ENCODE data around the gene ANKRD37. TPM values are rescaled to one million over a fixed set of nuclear protein-coding genes. Genes with fewer than 3 reads are reported as not detected.
"Not testable (repeated sequence)": the region's sequence is repeated elsewhere in the genome, so short reads cannot be mapped to it uniquely, and the experiment has no call there.

ANKRD37 gene
- total and polyA plus RNA-seq, 4 donors: 1.2 to 7.9 (median 3.4) TPM

DNA sequence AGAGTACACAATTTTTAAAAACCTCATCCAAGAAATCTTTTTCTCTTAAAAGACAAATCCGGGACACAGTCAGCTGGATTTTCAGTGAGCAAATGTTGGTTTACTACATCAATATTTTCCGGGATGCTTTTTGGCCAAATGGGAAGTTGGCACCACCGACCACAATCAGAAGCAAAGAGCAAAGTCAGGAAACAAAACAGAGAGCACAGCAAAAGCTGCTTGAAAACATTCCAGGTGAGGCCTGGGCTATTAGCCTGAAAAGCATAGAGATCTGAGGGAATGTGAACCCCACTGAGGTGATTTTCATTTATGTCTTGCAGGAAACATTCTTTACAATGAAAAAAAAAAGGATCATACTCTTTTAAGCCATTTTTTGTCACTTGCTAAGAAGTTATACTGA lies 34.8 kb upstream of the ANKRD37 start:
- TF ChIP-seq FOXA1 (IDR thresholded peaks at IDR 0.05): no peak
- no peak for TF ChIP-seq GABPA (IDR thresholded peaks at IDR 0.05 in 1 of 2, conservative IDR thresholded peaks at IDR 0.05 in 1 of 2)
- no peak for TF ChIP-seq SP1 (IDR thresholded peaks at IDR 0.05)
- no peak for TF ChIP-seq NR2F2 (IDR thresholded peaks at IDR 0.05)
- no peak for TF ChIP-seq HNF4G (IDR thresholded peaks at IDR 0.05)
- TF ChIP-seq YY1 (IDR thresholded peaks at IDR 0.05): no peak
- TF ChIP-seq FOXA2 (IDR thresholded peaks at IDR 0.05): no peak
- TF ChIP-seq MAX (IDR thresholded peaks at IDR 0.05): peak; percentile 67
- TF ChIP-seq JUND (IDR thresholded peaks at IDR 0.05): no peak
- TF ChIP-seq, protein P1, sequence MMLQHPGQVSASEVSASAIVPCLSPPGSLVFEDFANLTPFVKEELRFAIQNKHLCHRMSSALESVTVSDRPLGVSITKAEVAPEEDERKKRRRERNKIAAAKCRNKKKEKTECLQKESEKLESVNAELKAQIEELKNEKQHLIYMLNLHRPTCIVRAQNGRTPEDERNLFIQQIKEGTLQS (IDR thresholded peaks at IDR 0.05): no peak
- no peak for TF ChIP-seq ZBTB33 (IDR thresholded peaks at IDR 0.05)
- no peak for TF ChIP-seq TAF1 (conservative IDR thresholded peaks at IDR 0.05)
- TF ChIP-seq, protein P2, sequence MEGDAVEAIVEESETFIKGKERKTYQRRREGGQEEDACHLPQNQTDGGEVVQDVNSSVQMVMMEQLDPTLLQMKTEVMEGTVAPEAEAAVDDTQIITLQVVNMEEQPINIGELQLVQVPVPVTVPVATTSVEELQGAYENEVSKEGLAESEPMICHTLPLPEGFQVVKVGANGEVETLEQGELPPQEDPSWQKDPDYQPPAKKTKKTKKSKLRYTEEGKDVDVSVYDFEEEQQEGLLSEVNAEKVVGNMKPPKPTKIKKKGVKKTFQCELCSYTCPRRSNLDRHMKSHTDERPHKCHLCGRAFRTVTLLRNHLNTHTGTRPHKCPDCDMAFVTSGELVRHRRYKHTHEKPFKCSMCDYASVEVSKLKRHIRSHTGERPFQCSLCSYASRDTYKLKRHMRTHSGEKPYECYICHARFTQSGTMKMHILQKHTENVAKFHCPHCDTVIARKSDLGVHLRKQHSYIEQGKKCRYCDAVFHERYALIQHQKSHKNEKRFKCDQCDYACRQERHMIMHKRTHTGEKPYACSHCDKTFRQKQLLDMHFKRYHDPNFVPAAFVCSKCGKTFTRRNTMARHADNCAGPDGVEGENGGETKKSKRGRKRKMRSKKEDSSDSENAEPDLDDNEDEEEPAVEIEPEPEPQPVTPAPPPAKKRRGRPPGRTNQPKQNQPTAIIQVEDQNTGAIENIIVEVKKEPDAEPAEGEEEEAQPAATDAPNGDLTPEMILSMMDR (IDR thresholded peaks at IDR 0.05; ENCODE audit: low read depth, low read length, missing input control): no peak
- TF ChIP-seq EGR1 (IDR thresholded peaks at IDR 0.05; ENCODE audit: low read depth in 2 of 2): peak in 1 of 2 donors; percentile 60
- peak in 1 of 2 donors; percentile 24 for TF ChIP-seq RAD21 (IDR thresholded peaks at IDR 0.05)
- TF ChIP-seq RXRA (IDR thresholded peaks at IDR 0.05): peak in 1 of 2 donors; percentile 24
- TF ChIP-seq, protein P3, sequence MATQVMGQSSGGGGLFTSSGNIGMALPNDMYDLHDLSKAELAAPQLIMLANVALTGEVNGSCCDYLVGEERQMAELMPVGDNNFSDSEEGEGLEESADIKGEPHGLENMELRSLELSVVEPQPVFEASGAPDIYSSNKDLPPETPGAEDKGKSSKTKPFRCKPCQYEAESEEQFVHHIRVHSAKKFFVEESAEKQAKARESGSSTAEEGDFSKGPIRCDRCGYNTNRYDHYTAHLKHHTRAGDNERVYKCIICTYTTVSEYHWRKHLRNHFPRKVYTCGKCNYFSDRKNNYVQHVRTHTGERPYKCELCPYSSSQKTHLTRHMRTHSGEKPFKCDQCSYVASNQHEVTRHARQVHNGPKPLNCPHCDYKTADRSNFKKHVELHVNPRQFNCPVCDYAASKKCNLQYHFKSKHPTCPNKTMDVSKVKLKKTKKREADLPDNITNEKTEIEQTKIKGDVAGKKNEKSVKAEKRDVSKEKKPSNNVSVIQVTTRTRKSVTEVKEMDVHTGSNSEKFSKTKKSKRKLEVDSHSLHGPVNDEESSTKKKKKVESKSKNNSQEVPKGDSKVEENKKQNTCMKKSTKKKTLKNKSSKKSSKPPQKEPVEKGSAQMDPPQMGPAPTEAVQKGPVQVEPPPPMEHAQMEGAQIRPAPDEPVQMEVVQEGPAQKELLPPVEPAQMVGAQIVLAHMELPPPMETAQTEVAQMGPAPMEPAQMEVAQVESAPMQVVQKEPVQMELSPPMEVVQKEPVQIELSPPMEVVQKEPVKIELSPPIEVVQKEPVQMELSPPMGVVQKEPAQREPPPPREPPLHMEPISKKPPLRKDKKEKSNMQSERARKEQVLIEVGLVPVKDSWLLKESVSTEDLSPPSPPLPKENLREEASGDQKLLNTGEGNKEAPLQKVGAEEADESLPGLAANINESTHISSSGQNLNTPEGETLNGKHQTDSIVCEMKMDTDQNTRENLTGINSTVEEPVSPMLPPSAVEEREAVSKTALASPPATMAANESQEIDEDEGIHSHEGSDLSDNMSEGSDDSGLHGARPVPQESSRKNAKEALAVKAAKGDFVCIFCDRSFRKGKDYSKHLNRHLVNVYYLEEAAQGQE (IDR thresholded peaks at IDR 0.05): no peak
- TF ChIP-seq HNF4A (conservative IDR thresholded peaks at IDR 0.05): peak; percentile 31 to 56
- DNase-seq (ENCODE audit: low spot score): no peak
- Histone ChIP-seq H3K27ac (ENCODE audit: low read depth in 1 of 2, low read length in 2 of 2) (peak overlapping the region in 1 of 2 donors; percentile 45), H3K4me3 (ENCODE audit: low read depth in 1 of 3, low read length in 3 of 3) (no peak overlapping the region), H3K9me3 (ENCODE audit: control insufficient read depth in 4 of 4, low read length in 3 of 4) (no peaks in the 10 kb centered on the region), H3K4me1 (ENCODE audit: control insufficient read depth in 4 of 4, insufficient read depth in 4 of 4, low read length in 3 of 4) (peaks cover 4 to 17% (median 10%) of the 10 kb centered on the region in 4 donors), H3K9ac (ENCODE audit: low read depth in 1 of 2, low read length in 2 of 2) (no peak overlapping the region), H3K36me3 (ENCODE audit: control insufficient read depth in 4 of 4, insufficient read depth in 3 of 4, low read depth in 1 of 4, low read length in 3 of 4) (peaks cover 0 to 5% (median 0%) of the 10 kb centered on the region in 4 donors), H3K27me3 (ENCODE audit: control insufficient read depth in 4 of 4, insufficient read depth in 4 of 4, low read length in 3 of 4) (no peaks in the 10 kb centered on the region)
- WGBS: 33% methylated on average over 3 of the region's 3 CpGs

GRCh38 chr4:185362570-185362969 lies 34.1 kb upstream of the ANKRD37 start:
- H3K9ac ChIP-seq (ENCODE audit: low read depth in 1 of 2, low read length in 2 of 2); H3K27ac ChIP-seq (ENCODE audit: low read depth in 1 of 2, low read length in 2 of 2); H3K4me3 ChIP-seq (ENCODE audit: low read depth in 1 of 3, low read length in 3 of 3); H3K9me3 ChIP-seq (ENCODE audit: control insufficient read depth in 4 of 4, low read length in 3 of 4); H3K27me3 ChIP-seq (ENCODE audit: control insufficient read depth in 4 of 4, insufficient read depth in 4 of 4, low read length in 3 of 4); DNase-seq (ENCODE audit: low spot score); H3K36me3 ChIP-seq (ENCODE audit: control insufficient read depth in 4 of 4, insufficient read depth in 3 of 4, low read depth in 1 of 4, low read length in 3 of 4): not testable (repeated sequence)
- H3K4me1 ChIP-seq (ENCODE audit: control insufficient read depth in 4 of 4, insufficient read depth in 4 of 4, low read length in 3 of 4): peaks cover 4 to 17% (median 10%) of the 10 kb centered on the region in 4 donors
- WGBS: 85% methylated on average over 6 of the region's 6 CpGs
